ENCODE measurements around the gene C8G. TPM values are rescaled to one million over a fixed set of nuclear protein-coding genes. Genes with fewer than 3 reads are reported as not detected.

The C8G gene
- total RNA-seq, 1 donor from 2014 or later = 1.7 TPM

DNA sequence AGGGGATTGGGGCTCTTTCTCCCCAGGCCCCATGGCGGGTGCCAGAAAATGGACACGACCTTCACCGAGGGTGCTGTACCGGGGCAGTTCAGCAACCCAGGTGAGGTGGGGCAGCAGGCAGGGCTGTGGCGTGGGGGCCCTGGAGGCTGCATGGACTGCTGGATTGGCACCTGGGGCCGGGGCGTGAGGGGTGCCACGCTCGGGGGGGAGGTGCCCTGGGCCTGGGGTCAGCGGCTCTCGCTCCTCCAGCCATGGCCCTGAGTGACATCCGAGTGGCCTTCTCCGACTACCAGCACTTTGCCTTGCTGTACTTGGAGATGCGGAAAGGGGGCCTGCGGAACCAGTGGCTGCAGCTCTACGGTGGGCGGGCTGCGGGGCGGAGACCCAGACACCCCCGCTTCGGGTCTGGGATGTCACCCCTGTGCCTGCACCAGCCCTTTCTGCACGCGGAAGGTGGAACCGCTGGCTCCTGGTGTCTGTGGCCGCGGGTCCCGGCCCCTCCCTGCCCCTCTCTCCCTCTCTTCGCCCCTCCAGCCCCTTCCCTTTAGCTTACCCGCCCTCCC is 39.5 kb downstream of the C8G start:
- H3K27me3 Mint-ChIP-seq (ENCODE audit: unreplicated experiment) = no peaks in the 10 kb centered on the region
- TF ChIP-seq CTCF (IDR thresholded peaks at IDR 0.05) = no peak
- H3K36me3 Mint-ChIP-seq (ENCODE audit: unreplicated experiment) = no peaks in the 10 kb centered on the region
- no peak overlapping the region for H3K27ac Mint-ChIP-seq (ENCODE audit: unreplicated experiment)
- no peaks in the 10 kb centered on the region for H3K9me3 Mint-ChIP-seq (ENCODE audit: unreplicated experiment)
- H3K4me3 Mint-ChIP-seq (ENCODE audit: unreplicated experiment) = no peak overlapping the region
- DNase-seq (ENCODE audit: extremely low spot score, unreplicated experiment) = no peak
- H3K4me1 Mint-ChIP-seq (ENCODE audit: unreplicated experiment) = no peaks in the 10 kb centered on the region

DNA sequence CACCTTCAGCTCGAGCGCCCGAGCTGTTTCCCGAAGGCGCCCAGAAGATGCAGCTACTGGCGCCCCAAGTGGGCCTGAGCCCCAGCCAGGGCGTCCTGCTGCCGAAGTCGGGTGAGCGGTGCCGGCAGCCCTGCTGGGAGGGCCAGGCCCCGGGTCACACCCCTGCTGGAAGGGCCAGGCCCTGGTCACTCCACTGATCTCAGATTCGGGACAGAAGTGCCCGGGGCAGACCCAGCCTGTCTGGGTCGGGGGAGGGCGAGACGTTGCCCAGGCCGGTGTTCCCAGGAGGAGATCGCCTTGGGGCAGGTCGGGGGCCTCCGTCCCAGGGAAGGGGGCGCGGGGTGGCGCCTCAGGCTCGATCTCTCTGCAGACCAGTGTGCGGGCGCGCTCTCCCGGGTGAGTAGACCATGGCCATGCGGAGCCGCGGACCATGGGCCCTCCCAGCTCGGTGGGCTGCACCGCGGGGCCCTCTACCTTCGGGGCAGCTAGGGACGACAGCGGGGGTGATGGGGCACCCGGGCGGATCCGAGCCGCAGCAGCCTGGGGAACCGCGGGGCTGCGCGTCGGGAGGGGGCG is 40.1 kb downstream of the C8G start:
- Mint-ChIP-seq H3K36me3 (ENCODE audit: unreplicated experiment) (no peaks in the 10 kb centered on the region), H3K4me1 (ENCODE audit: unreplicated experiment) (no peaks in the 10 kb centered on the region)
- no peak for TF ChIP-seq CTCF (IDR thresholded peaks at IDR 0.05)

GRCh38 chr9:136985853-136986252 is 40.8 kb downstream of the C8G start:
- Mint-ChIP-seq H3K27me3 (ENCODE audit: unreplicated experiment) (no peaks in the 10 kb centered on the region), H3K27ac (ENCODE audit: unreplicated experiment) (no peak overlapping the region), H3K4me1 (ENCODE audit: unreplicated experiment) (no peaks in the 10 kb centered on the region), H3K4me3 (ENCODE audit: unreplicated experiment) (no peak overlapping the region), H3K9me3 (ENCODE audit: unreplicated experiment) (no peaks in the 10 kb centered on the region), H3K36me3 (ENCODE audit: unreplicated experiment) (no peaks in the 10 kb centered on the region)
- no peak for DNase-seq (ENCODE audit: extremely low spot score, unreplicated experiment)
- no peak for TF ChIP-seq CTCF (IDR thresholded peaks at IDR 0.05)

More for the DNA sequence above, 40.1 kb downstream of the C8G start:
- no peak overlapping the region for H3K4me3 Mint-ChIP-seq (ENCODE audit: unreplicated experiment)
- H3K9me3 Mint-ChIP-seq (ENCODE audit: unreplicated experiment) = no peaks in the 10 kb centered on the region
- DNase-seq (ENCODE audit: extremely low spot score, unreplicated experiment) = no peak
- H3K27me3 Mint-ChIP-seq (ENCODE audit: unreplicated experiment) = no peaks in the 10 kb centered on the region
- H3K27ac Mint-ChIP-seq (ENCODE audit: unreplicated experiment) = no peak overlapping the region

- TF ChIP-seq CTCF (IDR thresholded peaks at IDR 0.05) = no peak
- peaks cover 5% of the 10 kb centered on the region for H3K4me1 Mint-ChIP-seq (ENCODE audit: unreplicated experiment)
- H3K4me3 Mint-ChIP-seq (ENCODE audit: unreplicated experiment) = no peak overlapping the region
- H3K27me3 Mint-ChIP-seq (ENCODE audit: unreplicated experiment) = no peaks in the 10 kb centered on the region
- no peak for DNase-seq (ENCODE audit: extremely low spot score, unreplicated experiment)
- H3K9me3 Mint-ChIP-seq (ENCODE audit: unreplicated experiment) = no peaks in the 10 kb centered on the region
- no peak overlapping the region for H3K27ac Mint-ChIP-seq (ENCODE audit: unreplicated experiment)
- H3K36me3 Mint-ChIP-seq (ENCODE audit: unreplicated experiment) = no peaks in the 10 kb centered on the region
Observed at GRCh38 chr9:136988872-136989271, 43.8 kb downstream of the C8G start.

DNA sequence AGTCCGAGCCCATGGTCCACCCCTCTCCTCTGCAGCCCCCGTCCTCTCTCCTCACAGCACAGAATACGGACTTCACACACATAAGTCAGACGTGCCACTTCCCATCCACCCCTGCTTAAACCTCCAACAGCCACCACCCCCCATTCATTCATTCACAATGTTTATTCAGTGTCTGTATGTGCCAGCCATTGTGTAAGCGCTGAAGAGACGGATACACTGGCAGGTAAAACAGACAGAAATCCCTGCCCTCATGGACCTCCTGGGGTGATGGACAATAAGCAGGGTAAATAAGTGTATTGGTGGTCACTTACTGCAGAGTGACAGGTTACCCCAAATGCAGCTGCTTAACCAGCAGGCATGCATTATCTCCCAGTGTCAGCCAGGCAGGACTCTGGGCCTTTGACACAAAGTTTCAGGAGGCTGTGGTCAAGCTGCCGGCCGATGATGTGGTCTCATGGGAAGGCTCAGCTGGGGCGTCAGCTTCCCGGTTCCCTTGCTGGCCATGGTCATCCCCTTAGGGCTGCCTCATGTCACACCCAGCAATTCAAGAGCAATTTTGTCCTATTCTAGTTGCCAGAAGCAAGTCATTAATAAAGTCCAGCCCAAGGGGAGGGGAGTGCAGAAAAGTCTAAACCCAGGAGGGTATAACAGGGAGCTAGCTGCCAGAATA is 45.3 kb downstream of the C8G start:
- H3K27me3 Mint-ChIP-seq (ENCODE audit: unreplicated experiment) = no peaks in the 10 kb centered on the region
- no peak overlapping the region for H3K27ac Mint-ChIP-seq (ENCODE audit: unreplicated experiment)
- H3K4me3 Mint-ChIP-seq (ENCODE audit: unreplicated experiment) = peak overlapping the region; percentile 68
- H3K36me3 Mint-ChIP-seq (ENCODE audit: unreplicated experiment) = no peaks in the 10 kb centered on the region
- H3K4me1 Mint-ChIP-seq (ENCODE audit: unreplicated experiment) = peaks cover 5% of the 10 kb centered on the region
- H3K9me3 Mint-ChIP-seq (ENCODE audit: unreplicated experiment) = no peaks in the 10 kb centered on the region
- DNase-seq (ENCODE audit: extremely low spot score, unreplicated experiment) = no peak
- TF ChIP-seq CTCF (IDR thresholded peaks at IDR 0.05) = no peak

All from osteocyte (in vitro differentiated cells).